GM21367 (cell line): ENCODE measurements around the gene STK24.
A peak's percentile ranks its signal among the peaks of the same experiment; 100 is the strongest.
"Not testable (repeated sequence)": the region's sequence is repeated elsewhere in the genome, so short reads cannot be mapped to it uniquely, and the experiment has no call there.

Source experiments
- ATAC-seq: cut with Tn5 transposase; IDR thresholded peaks from one replicate; pipeline ENCODE4 v1.9.1; 2021; ENCODE audit not compliant: unreplicated experiment

Gene STK24

DNA sequence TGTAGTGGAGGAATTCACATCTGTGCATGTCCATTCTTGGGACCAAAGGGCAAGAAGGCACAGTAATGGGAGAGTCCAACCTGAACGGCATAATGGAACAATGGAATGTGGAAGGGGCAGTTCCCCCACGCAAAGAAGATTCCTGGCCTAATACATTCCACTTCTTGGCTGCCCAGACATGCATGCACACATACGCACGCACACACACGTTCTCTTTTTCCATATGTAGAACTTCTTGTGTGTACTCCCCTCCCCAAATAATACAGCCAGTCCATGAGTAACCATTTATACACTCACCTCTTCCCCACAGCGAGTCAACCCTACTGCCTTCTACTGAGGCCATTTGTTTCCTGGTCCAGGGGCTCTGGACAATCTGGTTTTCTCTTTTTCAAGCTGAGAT is 6.0 kb upstream of the STK24 start:
- no peak for ATAC-seq

DNA sequence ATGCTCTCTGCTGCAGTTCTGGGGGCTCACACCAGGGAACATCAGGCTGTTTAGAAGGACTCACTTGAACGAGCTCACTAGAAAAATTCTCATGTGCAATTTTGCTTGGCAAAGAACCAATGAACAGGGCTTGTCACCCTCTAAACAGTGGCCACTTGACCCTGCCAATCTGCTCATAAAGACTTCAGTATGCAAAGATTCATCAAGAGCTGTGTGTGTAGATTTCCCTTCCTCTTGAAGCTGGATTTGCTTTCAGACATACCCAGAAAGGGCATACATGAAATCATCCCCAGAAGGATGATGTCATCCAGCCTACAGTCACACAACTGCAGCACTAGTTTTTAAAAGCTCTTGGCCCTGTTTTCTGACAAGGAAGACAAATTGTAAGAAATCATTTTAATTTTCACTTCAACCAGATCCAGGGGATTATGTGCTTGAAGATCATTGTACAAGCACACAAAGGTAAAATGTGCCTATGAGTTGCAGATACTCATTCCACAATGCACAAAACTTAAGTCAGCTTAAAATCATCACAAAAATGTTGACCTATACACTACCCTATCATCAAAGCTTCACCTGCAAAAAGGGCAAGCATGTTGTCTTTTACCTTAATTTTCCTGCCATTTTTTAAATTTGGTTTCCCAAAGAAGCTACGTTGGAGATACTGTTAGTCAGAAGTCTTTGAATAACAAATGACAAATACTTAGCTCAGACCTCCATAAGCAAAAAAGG is 5.2 kb upstream of the STK24 start:
- no peak for ATAC-seq

DNA sequence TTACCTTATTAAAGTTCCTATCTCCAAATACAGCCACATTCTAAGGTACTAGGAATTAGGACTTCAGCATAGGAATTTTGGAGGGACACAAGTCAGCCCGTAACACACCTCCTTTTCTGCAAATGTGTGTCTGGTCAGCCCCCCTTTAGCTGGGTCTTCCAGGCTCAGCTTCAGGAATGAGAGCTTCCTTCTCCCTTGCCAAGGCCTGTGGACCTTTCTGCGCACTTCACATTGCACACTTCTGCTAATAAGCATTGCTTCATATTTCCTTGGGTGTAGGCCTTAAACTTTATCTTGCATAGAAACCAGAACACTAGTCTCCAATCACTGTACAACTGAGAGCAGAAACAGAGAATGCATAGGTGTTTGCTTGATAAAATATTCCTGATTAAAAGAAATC is 4.5 kb upstream of the STK24 start:
- no peak for ATAC-seq

DNA sequence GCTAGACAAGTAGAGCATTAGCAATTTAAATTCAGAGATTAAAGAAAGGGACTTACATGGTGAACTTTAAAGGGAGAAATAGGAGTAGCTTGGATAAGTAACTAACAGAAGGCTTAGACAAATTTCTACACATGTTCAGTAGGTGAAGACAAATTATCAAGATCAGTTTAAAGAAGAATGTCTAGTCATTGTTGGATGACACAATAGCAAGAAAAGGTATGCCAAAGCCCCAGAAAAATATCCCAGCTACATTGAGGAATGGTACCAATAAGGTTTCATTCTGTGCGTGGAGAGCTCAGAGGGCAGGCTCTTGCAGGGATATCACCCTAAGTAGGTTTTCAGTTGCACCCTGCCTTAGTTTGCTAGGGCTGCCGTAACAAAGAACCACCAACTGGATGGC is 3.5 kb upstream of the STK24 start:
- ATAC-seq: no peak

DNA sequence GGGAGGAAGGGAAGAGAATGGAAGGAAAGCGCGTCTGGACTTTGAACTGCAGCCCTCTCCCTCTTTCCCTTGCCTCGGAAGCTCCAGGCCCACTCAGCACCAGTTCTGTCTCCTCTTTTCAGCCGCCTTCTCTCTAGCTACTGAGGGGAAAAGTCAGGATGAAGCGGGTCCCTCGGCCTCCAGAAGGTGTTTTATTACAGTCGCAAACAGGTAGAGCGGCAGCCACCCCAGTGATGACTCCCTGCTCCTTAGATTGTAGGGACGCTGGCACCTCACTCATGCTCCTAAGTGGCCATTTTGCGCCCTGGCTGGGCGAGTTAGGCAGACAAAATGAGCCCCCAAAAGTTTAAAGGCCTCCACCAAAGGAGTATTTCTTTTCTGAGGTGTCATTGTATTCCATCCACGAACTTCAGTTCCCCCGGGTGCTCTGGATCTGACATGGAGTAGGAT is 954 bp upstream of the STK24 start:
- no peak for ATAC-seq

DNA sequence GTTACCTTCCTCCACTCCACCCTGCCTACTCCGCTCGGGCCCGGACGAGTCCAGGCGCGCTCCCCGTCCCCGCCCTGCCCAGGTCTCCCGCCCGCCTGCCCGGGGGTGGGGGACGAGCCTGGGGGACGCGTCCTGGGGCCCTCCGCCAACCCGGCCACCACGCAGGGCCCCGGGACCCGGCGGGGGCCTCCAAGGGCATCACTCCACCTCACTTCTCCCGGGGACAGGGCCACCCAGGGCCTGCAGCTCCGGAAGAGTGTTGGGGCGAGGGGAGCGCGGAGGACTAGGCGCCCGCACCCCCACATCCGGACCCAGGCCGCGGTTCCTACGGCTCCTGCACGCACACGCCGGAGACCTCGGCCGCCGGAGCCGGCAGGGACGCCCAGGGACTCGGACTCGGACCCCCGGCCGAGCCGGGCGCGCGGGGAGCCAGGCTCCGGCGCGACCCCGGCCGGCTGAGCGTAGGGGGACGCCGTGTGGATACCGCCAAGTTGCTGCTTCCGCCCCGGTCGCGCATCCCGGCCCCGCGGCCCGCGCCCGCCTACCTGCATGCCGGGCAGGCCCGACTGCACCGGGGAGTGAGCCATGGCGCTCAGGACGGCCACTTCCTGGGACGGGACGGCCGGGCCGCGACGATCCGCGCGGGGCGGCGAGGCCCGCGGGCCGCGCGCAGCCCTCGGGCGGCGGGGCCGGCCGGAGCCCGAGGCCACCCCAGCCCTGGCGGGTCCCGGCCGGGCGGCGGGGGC is 534 bp downstream of the STK24 start:
- ATAC-seq: peak; percentile 23

DNA sequence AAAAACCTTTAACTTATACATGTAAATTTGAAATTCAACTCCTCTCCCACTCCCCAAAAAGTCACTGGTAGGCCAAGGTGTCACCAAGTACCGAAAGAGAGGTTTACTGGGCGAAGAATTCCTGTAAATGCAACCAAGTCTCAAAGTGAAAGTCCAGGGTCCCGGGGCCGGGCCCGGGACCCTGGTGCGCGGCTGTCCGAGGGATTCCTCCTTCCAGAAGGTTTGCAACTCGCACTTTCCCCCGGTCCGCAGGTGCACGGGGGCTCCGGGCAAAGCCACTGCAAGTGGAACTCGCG is 1.1 kb downstream of the STK24 start:
- no peak for ATAC-seq

DNA sequence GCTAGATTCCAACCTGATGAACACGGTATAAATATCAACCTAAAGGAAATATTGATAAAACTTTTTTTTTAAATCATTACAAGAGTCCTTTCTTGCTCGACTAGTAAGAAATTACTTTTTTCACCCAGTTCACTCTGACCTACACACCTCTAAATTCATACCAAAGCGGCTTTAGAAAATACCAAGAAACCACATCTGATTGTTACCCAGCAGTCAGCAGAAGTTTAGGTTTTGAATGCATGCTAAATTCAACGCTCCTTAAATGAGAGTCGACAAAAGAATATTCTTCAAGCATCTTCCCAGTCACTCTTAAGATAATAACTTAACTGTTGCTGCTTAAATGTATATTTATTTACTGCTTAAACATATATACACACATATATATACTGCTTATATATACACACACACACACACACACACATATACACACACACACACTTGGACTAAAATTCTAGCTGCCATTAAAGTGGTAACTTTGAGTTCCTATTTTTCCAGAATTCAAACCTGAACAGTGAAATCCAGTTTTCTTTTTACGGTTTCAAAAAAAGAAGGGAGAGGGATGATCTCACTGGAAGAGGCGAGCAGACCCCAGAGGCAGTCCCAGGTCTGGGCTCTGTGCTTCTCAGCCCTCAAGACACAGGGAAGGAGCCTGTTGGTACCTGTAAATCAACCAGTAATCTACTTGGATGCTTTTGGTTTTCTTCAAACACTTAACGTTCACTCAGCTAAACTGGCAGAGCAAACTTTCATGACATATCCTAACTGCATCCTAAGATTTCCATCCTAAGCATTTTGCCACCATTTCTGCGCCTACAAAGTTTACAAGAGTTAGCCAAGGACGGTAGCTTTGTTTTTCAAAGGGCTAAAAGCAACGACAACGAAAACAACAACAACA is 1.7 kb downstream of the STK24 start:
- ATAC-seq: no peak

DNA sequence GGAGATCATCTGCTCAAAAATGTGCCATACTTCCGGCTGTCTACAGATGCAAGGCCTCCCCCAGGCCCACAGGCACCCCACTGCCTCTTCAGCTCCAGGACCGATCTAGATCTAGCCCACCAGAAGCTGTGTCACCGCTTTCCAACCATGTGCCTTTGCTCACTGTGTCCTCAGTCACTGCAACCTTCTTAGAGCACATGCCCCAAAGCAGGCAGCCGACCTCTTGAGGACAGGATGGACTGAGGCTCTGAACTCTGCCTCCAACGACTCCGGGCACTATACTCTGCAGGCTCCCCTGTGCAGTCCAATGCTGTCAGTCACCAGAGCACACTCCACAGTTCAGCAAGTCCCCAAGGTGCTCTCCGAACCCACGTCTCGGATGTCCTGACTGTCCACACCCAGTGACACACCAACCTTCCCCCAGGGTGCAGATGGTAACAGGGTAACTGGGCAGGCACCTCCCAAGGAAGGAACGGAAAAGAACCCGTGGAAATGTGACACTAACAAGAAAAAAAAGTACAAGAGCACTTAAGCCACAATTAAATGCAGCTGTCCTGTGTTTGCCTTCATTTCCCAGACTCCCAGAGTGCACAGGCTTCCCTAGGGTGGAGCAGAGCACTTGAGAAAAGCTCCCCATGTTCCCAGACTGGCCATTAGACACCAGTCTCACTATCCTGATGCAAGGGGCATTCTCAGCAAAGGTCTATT is 4.8 kb downstream of the STK24 start:
- no peak for ATAC-seq

DNA sequence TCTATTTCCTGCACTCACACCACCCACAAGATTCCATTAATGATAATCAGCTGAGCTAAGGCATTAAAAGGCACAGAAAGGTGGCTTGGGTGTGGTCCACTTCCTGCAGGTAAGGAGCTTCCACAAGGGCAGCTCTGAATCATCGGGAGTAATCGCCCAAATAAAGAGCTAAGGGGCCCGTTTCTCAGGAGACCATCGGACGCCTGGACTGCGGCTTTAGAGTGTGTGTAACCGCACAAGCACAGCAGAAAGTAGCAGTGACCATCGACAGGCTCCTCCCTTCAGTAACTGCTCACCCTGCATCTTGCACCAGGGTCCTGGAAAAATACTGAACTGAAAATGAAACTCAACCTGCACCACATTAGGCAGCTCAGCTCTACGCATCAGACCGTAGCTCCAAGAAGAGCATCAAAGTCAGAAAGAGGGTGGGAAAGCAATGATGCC is 6.0 kb downstream of the STK24 start:
- peak; percentile 82 for ATAC-seq

DNA sequence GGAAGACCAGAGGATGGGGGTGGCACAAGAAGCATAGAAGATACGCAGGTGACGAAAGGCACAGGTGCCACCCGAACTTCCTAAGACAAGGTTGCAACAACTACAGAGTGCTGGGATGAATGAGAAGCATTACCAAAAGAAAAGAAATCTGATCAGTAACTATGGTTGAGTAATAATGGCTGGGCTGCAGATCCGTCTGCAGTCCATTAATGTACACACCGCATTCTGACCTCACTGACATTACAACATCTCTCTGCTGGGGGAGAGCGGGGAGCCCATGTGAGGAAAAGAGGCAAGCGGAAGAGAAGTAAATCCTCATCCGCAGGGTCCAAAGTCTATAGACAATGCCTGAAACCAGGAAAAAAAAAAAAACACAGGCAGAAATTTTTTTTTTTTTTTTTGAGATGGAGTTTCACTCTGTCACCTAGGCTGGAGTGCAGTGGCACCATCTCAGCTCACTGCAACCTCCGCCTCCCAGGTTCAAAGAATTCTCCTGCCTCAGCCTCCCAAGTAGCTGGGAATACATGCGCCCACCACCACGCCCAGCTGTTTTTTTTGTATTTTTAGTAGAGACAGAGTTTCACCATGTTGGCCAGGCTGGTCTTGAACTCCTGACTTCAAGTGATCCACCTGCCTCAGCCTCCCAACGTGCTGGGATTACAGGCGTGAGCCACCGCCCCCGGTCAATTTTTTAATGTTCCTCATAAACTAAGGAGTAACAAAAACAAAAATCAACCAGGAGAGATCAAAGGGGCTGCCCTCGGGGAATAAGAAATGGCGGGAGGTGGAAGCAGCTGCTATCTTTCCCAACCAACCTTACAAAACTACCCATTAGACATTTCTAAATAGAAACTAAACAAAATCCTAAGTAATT is 7.2 kb downstream of the STK24 start:
- not testable (repeated sequence) for ATAC-seq

DNA sequence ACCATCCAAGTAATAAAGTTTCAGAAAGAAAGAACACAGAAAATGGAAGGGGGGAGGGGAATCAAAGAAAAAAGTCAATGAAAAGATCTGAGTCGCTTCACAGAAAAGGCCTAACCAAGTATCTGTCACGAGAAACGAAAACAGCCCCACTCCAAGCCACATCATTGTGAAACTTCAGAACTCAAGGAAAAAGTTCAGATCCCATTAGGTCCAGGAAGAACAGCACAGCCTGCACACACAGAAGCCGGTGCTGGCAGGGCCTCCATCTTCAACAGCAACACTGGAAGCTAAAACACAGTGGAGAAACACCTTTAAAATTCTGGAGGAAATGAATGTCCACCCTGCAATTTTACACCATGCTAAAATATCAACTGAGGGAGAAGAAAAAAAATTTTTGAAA is 8.0 kb downstream of the STK24 start:
- ATAC-seq: no peak

DNA sequence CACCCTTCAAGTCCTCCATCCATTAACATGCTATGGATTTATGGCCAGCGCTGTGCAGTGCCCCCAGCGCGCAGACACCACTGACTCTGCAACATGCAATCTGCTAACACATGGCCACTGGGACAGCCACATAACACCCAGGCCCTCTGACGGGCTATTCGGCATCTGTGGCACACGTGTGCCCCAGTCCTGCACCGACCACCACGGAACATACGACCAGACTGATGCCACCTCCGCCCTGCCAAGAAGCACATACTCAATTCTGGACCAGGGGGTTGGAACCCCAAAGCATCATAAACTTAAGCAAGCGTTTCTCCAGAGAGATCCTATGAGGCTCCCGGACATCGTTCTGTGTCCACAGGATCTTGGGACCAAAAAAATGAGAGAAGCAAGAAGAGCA is 9.8 kb downstream of the STK24 start:
- no peak for ATAC-seq

DNA sequence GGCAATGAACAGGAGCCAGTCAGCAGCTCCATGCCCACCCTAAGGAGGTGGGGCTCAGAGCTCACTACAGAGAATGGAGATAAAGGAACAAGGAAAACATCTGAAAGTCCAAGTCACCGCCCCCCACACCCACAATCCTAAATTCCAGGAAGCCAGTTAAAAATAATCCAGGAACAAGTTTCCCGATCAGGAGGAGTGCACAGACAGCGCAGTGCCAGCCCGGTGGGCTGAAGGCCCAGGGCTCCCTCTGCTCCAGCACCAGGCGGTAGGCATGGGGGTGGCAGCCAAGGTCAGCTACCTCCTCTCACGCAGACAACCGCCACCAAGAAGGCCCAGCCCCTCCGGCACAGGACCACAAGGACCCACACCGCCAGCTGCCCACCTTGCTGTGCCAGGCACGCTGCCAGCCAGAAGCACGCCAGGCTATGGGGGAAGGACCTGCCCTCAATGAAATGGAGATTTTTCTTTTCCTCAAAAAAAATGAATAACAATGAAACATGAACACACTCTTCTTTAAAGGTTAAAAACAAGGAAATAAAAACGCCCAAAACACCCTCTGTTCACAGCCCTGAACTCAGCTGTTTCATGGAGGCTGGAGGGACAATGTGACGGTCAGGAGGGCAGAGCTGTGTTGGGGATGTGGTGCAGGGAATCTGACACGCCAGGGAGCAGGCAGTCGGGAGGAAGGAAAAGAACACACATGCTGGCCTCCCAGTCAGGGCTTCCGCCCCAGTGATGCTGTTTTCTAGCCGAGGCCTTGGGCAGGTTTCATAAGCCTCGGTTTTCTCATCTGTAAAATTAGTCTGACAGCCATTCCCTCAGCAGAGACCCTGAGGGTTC is 11.0 kb downstream of the STK24 start:
- no peak for ATAC-seq

DNA sequence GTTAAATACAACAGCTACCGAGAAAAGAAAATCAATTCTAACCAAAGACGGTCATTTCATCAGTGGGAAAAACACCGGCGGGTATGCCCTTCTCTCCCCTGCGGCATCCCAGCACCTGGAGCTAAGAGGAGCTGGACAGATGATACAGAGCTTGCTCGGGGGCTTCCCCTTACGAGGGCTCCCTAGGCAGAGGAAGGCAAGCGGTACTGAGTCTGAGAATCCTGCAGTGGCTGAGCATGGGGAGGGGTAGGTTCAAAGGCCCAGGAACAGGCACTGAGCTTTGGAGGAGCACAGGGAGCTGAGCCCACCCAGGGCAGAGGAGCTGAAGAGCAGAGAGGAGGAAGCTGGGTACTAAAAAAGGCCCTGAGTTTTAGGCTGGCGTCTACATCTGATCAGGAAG is 12.7 kb downstream of the STK24 start:
- ATAC-seq: no peak

DNA sequence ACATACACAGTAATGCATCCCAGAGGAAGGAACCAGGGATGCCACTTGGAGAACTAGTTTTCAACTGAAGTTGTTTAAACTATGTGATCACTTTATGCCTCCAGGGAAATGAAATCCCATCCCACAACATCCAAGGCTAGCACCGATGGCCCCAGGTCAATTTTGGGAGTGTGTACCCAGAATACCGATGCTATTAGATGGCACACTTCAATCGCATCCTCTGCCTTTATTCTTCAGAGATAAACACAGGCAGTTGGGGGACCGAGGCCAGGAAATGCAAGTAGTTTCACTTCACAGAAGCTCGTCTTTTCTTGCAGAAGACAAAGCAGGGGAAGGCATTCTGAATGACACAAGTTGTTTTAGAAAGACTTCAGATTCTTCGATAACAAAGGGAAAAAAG is 13.8 kb downstream of the STK24 start:
- ATAC-seq: no peak

DNA sequence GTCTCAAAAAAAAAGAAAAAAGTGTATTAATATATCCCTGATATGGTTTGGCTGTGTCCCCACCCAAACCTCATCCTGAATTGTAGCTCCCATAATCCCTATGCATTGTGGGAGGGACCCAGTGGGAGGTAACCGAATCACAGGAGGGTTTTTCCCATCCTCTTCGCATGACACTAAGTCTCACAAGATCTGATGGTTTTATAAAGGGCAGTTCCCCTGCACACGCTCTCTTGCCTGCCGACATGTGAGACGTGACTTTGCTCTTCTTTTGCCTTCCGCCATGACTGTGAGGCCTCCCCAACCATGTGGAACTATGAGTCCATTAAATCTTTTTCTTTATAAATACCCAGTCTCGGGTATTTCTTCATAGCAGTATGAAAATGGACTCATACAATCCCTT is 17.7 kb downstream of the STK24 start:
- no peak for ATAC-seq

DNA sequence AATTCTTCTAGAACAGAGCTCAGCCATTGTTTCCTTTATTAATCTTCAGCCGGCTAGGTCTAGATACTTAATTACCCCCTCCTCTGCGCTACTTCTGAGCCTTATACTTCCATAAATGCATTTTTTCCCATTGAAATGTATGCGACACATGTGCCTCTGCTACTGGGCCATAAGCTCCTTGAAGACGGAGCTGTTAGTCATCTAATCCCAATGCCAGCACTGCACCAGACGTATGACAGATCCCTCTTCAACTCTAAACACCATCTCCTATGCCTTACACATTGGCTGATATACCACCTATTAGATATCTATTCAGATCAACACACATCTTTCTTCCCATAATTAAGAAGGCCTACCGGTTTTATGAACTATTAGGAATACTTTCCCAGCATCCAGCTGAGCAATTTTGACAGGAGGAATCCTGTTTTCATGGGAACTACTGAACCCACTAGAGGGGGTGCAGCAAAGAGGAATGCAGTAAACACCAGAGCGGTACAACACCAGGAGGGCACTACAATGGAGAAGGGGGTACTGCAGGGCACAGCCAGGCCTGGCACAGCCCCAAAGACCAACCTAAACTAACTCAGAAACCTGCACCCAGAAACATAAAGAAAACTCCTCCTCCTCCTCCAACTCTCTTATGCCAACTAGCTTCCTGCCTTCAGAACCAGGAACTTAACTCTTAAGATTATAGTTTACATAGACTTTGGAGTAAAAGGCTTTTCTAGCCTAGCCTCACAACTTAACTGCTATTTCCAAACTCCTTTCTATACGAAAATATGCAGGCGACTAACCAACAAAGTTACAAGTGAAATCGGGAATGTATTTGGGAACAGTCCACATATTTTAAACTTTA is 18.7 kb downstream of the STK24 start:
- no peak for ATAC-seq
